Testis (tissue), 2 donors: ENCODE results near the gene C5orf58.

ENCODE experiments used
- POLR2A ChIP-seq: fragments of 450-650 bp; IDR thresholded peaks from one replicate; pipeline ENCODE4 v1.6.1; 2017; ENCODE audit warnings: antibody characterized with exemption, mild to moderate bottlenecking, moderate library complexity
- TF ChIP-seq, protein P1 (sequence below), 3 experiments: fragments of 450-650 bp in 2 of 3; fragments of 200-600 bp in 1 of 3; sonication (generic) in 1 of 3; IDR thresholded peaks; one replicate each; pipeline ENCODE4 v1.5.1; 2016 to 2019; ENCODE audit warnings: antibody characterized with exemption in 3 of 3, mild to moderate bottlenecking in 2 of 3, moderate library complexity in 1 of 3

DNA sequence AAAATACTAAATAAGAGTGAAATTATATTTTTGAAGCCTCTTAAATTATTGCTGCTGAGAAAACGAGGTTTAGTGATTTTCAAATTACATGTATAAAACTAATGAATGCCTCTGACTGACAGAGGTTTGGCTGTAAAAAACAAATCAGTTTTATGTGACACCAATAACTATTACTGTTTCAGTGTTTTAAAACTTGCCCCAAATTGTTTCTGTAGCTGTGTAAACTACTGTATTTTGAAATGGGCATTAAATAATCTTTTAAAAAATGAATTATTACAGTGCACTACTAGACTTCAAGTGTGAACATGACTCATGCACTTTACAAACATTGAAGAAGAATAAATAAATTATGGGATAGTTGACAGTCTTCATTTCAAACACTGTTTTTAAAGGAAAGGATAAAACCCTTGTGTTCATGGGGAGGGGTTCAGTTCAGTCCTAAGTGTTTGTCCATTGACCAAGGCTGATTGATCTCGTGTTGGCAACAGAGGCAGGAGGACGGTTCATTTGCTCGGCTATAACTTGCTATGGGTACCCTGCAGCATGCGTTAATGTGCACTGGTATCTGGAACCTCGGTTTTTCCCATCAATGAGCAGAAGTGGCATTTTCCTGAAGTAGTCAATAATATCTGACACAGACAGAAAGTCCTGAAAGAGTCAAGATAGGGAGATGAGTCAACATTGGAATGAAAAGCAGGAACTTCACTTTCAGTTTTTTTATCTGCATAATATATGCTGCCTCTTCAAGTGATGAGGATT, 15.6 kb downstream of the C5orf58 start:
- no peak for TF ChIP-seq POLR2A
- TF ChIP-seq, protein P1, sequence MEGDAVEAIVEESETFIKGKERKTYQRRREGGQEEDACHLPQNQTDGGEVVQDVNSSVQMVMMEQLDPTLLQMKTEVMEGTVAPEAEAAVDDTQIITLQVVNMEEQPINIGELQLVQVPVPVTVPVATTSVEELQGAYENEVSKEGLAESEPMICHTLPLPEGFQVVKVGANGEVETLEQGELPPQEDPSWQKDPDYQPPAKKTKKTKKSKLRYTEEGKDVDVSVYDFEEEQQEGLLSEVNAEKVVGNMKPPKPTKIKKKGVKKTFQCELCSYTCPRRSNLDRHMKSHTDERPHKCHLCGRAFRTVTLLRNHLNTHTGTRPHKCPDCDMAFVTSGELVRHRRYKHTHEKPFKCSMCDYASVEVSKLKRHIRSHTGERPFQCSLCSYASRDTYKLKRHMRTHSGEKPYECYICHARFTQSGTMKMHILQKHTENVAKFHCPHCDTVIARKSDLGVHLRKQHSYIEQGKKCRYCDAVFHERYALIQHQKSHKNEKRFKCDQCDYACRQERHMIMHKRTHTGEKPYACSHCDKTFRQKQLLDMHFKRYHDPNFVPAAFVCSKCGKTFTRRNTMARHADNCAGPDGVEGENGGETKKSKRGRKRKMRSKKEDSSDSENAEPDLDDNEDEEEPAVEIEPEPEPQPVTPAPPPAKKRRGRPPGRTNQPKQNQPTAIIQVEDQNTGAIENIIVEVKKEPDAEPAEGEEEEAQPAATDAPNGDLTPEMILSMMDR (IDR thresholded peaks at IDR 0.05), result no peak
